NCI-H1436 treated with DMSO at 0.1 percent for 48 hours (cell line): ENCODE measurements around the gene GPR61.

ENCODE experiments used
- DNase-seq: peaks from one replicate; lab custom pipeline; 2025; lab: John Stamatoyannopoulos, UW

The GPR61 gene

GRCh38 chr1:109570414-109570813, 30.7 kb downstream of the GPR61 start:
- no peak for DNase-seq

- no peak for DNase-seq
Measured at GRCh38 chr1:109573785-109574184, 34.1 kb downstream of the GPR61 start.

GRCh38 chr1:109578947-109579443, 39.3 kb downstream of the GPR61 start:
- no peak for DNase-seq

- DNase-seq: no peak
Measured at GRCh38 chr1:109579491-109579890, 39.8 kb downstream of the GPR61 start.

- no peak for DNase-seq
Measured at GRCh38 chr1:109582021-109582420, 42.3 kb downstream of the GPR61 start.

GRCh38 chr1:109584766-109585165, 45.1 kb downstream of the GPR61 start:
- DNase-seq: no peak

GRCh38 chr1:109586055-109586454, 46.4 kb downstream of the GPR61 start:
- no peak for DNase-seq

- DNase-seq: no peak
Measured at GRCh38 chr1:109589177-109589576, 49.5 kb downstream of the GPR61 start.

GRCh38 chr1:109589679-109590078, 50.0 kb downstream of the GPR61 start:
- DNase-seq: no peak

GRCh38 chr1:109592916-109593315, 53.2 kb downstream of the GPR61 start:
- no peak for DNase-seq

GRCh38 chr1:109595531-109595930, 55.9 kb downstream of the GPR61 start:
- no peak for DNase-seq
